HG03432 (cell line): ENCODE data around the gene PTCRA.

Experiments used
- ATAC-seq: cut with Tn5 transposase; IDR thresholded peaks from one replicate; pipeline ENCODE4 v1.9.1; 2021; ENCODE audit warnings: mild to moderate bottlenecking, moderate library complexity; ENCODE audit not compliant: unreplicated experiment

PTCRA gene

GRCh38 chr6:42969431-42969830, 53.6 kb downstream of the PTCRA start:
- no peak for ATAC-seq

DNA sequence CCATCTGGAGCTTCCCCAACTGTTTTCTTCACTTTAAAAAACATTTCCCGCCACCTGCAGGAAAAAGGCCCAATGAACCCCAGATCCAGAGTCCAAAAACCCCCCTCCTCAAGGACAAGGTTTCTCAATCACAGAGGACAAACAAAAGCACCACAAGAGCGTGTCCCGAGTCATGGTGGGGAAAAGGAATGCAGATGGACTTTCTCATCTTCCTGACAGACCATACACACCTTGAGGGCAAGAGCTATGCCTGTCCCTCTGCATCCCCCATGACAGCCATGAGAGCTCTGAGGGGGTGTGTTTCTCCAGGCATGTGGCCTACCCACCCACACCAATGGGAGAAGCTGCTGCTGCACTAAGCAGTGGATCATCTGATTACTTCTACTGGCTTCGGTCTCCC, 54.1 kb downstream of the PTCRA start:
- no peak for ATAC-seq

GRCh38 chr6:42970871-42971612, 55.2 kb downstream of the PTCRA start:
- ATAC-seq, result no peak

- no peak for ATAC-seq
Measured at GRCh38 chr6:42971746-42972327, 56.0 kb downstream of the PTCRA start.

GRCh38 chr6:42973926-42974325, 58.1 kb downstream of the PTCRA start:
- no peak for ATAC-seq

GRCh38 chr6:42974919-42975505, 59.2 kb downstream of the PTCRA start:
- no peak for ATAC-seq
